Panc1 (cell line): ENCODE data around the gene ANKRD22.

Experiments
- POLR2AphosphoS5 ChIP-seq: IDR thresholded peaks from 2 replicates; pipeline ENCODE4 v1.6.1; 2012; ENCODE audit warnings: mild to moderate bottlenecking, low read depth, low read length, moderate library complexity
- TCF7L2 ChIP-seq: IDR thresholded peaks from 2 replicates; pipeline ENCODE4 v1.6.1; 2011; ENCODE audit warnings: mild to moderate bottlenecking, low read depth, low read length, inconsistent platforms
- TF ChIP-seq, protein P1 (sequence below): fragments of 450-650 bp; IDR thresholded peaks from 2 replicates; pipeline ENCODE4 v1.5.1; 2017; ENCODE audit warnings: mild to moderate bottlenecking

DNA sequence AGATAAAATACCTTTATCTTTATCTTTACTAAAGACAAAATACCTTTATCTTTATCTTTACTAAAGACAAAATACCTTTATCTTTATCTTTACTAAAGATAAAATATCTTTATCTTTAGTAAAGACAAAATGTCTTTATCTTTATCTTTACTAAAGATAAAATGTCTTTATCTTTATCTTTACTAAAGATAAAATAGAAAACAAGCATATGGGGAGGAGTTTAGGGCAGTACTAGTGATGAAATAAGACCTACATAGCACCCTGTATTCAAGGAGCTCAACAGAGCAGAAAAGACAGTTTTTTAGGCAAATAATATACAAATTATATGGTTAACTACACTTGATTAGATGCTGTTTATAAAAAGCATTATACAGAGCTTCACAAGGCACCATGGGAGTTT is 19.3 kb downstream of the ANKRD22 start:
- TF ChIP-seq, protein P1, sequence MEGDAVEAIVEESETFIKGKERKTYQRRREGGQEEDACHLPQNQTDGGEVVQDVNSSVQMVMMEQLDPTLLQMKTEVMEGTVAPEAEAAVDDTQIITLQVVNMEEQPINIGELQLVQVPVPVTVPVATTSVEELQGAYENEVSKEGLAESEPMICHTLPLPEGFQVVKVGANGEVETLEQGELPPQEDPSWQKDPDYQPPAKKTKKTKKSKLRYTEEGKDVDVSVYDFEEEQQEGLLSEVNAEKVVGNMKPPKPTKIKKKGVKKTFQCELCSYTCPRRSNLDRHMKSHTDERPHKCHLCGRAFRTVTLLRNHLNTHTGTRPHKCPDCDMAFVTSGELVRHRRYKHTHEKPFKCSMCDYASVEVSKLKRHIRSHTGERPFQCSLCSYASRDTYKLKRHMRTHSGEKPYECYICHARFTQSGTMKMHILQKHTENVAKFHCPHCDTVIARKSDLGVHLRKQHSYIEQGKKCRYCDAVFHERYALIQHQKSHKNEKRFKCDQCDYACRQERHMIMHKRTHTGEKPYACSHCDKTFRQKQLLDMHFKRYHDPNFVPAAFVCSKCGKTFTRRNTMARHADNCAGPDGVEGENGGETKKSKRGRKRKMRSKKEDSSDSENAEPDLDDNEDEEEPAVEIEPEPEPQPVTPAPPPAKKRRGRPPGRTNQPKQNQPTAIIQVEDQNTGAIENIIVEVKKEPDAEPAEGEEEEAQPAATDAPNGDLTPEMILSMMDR = no peak
- no peak for TF ChIP-seq TCF7L2
- TF ChIP-seq POLR2AphosphoS5 = no peak
